ENCODE data around the gene SHISA5. TPM values are rescaled to one million over a fixed set of nuclear protein-coding genes. Genes with fewer than 3 reads are reported as not detected.

Gene SHISA5
- total and polyA plus RNA-seq, 2 donors (not counting 1 experiment from before 2014, with no cell fraction given), result 147 to 183 TPM

GRCh38 chr3:48502121-48502520, 1.9 kb downstream of the SHISA5 start:
- Mint-ChIP-seq H3K27ac (peak overlapping the region; percentile 79), H3K4me1 (peaks cover 20% of the 10 kb centered on the region), H3K9me3 (ENCODE audit: insufficient read depth) (peaks cover 2% of the 10 kb centered on the region), H3K27me3 (no peaks in the 10 kb centered on the region), H3K4me3 (peak overlapping the region; percentile 79)
- ChIA-PET CTCF (interaction anchor here (0.8 to 10.6 kb wide), 3 partner anchors 29 to 66 kb away, joined by 3 to 240 read pairs (median 16); a partner anchor contains a TSS), POLR2A (interaction anchor here (1.4 kb wide), 1 partner anchor 29 kb away, joined by 5 read pairs; no protein-coding TSS in a partner anchor)
- H3K4me1 ChIP-seq (ENCODE audit: control insufficient read depth in 2 of 2, insufficient read depth in 2 of 2, low read length in 2 of 2), result peaks cover 14 to 19% of the 10 kb centered on the region in 2 donors
- no peak for DNase-seq
- H4K20me1 ChIP-seq (ENCODE audit: control insufficient read depth, insufficient read depth, low read length, poor library complexity, severe bottlenecking), result no peaks in the 10 kb centered on the region
- H2AFZ ChIP-seq (ENCODE audit: insufficient read depth, low read depth, low read length, poor library complexity, severe bottlenecking), result no peak overlapping the region
- H3K4me3 ChIP-seq (ENCODE audit: control extremely low read depth in 1 of 5, extremely low read depth in 1 of 5, insufficient read depth in 1 of 5, low read depth in 2 of 5, low read length in 4 of 5), result no peak overlapping the region
- H3K36me3 ChIP-seq (replicated peaks in 1 of 2; ENCODE audit: control extremely low read depth in 1 of 2, control insufficient read depth in 1 of 2, extremely low read depth in 1 of 2, insufficient read depth in 2 of 2, low read length in 1 of 2), result no peaks in the 10 kb centered on the region
- WGBS (ENCODE audit: insufficient coverage), result 91% methylated on average over 5 of the region's 5 CpGs
- no peak overlapping the region for H3K9ac ChIP-seq (ENCODE audit: low read length)
- TF ChIP-seq CTCF (IDR thresholded peaks at IDR 0.05) (no peak), EZH2 (IDR thresholded peaks at IDR 0.05; ENCODE audit: borderline replicate concordance, insufficient read depth, low read depth, low read length, poor library complexity, severe bottlenecking) (no peak)
- no peak overlapping the region for H3K4me2 ChIP-seq (replicated peaks; ENCODE audit: low read depth, low read length, poor library complexity, severe bottlenecking)
- peak overlapping the region in 1 of 2 donors; percentile 18 for H3K27ac ChIP-seq (ENCODE audit: low read length in 2 of 2)
- H3K9me3 ChIP-seq (ENCODE audit: control extremely low read depth in 1 of 3, control insufficient read depth in 2 of 3, insufficient read depth in 1 of 3, low read length in 2 of 3), result peaks cover 0 to 5% (median 0%) of the 10 kb centered on the region in 3 donors
- no peak for ATAC-seq (ENCODE audit: low read depth)
- H3K79me2 ChIP-seq (ENCODE audit: control insufficient read depth, insufficient read depth, low read length), result no peaks in the 10 kb centered on the region
- H3K27me3 ChIP-seq (replicated peaks in 1 of 4; ENCODE audit: control extremely low read depth in 1 of 4, control insufficient read depth in 3 of 4, insufficient read depth in 4 of 4, low read length in 3 of 4), result no peaks in the 10 kb centered on the region
- intact Hi-C loops (cut with micrococcal nuclease), result no loop called here

GRCh38 chr3:48501196-48501595, 2.8 kb downstream of the SHISA5 start:
- Histone ChIP-seq H3K79me2 (ENCODE audit: control insufficient read depth, insufficient read depth, low read length) (no peaks in the 10 kb centered on the region), H3K9me3 (ENCODE audit: control extremely low read depth in 1 of 3, control insufficient read depth in 2 of 3, insufficient read depth in 1 of 3, low read length in 2 of 3) (peaks cover 0 to 5% (median 0%) of the 10 kb centered on the region in 3 donors), H3K27me3 (replicated peaks in 1 of 4; ENCODE audit: control extremely low read depth in 1 of 4, control insufficient read depth in 3 of 4, insufficient read depth in 4 of 4, low read length in 3 of 4) (no peaks in the 10 kb centered on the region), H3K4me1 (ENCODE audit: control insufficient read depth in 2 of 2, insufficient read depth in 2 of 2, low read length in 2 of 2) (peaks cover 14 to 19% of the 10 kb centered on the region in 2 donors), H3K4me2 (replicated peaks; ENCODE audit: low read depth, low read length, poor library complexity, severe bottlenecking) (no peak overlapping the region), H4K20me1 (ENCODE audit: control insufficient read depth, insufficient read depth, low read length, poor library complexity, severe bottlenecking) (no peaks in the 10 kb centered on the region), H3K9ac (ENCODE audit: low read length) (no peak overlapping the region), H3K27ac (ENCODE audit: low read length in 2 of 2) (no peak overlapping the region), H3K36me3 (replicated peaks in 1 of 2; ENCODE audit: control extremely low read depth in 1 of 2, control insufficient read depth in 1 of 2, extremely low read depth in 1 of 2, insufficient read depth in 2 of 2, low read length in 1 of 2) (no peaks in the 10 kb centered on the region), H3K4me3 (ENCODE audit: control extremely low read depth in 1 of 5, extremely low read depth in 1 of 5, insufficient read depth in 1 of 5, low read depth in 2 of 5, low read length in 4 of 5) (no peak overlapping the region), H2AFZ (ENCODE audit: insufficient read depth, low read depth, low read length, poor library complexity, severe bottlenecking) (no peak overlapping the region)
- H3K4me3 Mint-ChIP-seq, result no peak overlapping the region
- DNase-seq, result no peak
- WGBS (ENCODE audit: insufficient coverage), result 94% methylated on average over 6 of the region's 7 CpGs
- ATAC-seq (ENCODE audit: low read depth), result no peak
- intact Hi-C loops (cut with micrococcal nuclease), result no loop called here
- no peaks in the 10 kb centered on the region for H3K27me3 Mint-ChIP-seq
- H3K27ac Mint-ChIP-seq, result peak overlapping the region; percentile 26
- POLR2A ChIA-PET, result interaction anchor here (1.4 kb wide), 1 partner anchor 28 kb away, joined by 5 read pairs; no protein-coding TSS in a partner anchor
- no peak for TF ChIP-seq EZH2 (IDR thresholded peaks at IDR 0.05; ENCODE audit: borderline replicate concordance, insufficient read depth, low read depth, low read length, poor library complexity, severe bottlenecking)
- no peak for TF ChIP-seq CTCF (IDR thresholded peaks at IDR 0.05)
- peaks cover 2% of the 10 kb centered on the region for H3K9me3 Mint-ChIP-seq (ENCODE audit: insufficient read depth)
- CTCF ChIA-PET, result interaction anchor here (0.6 to 0.8 kb wide), 2 partner anchors 13 to 28 kb away, joined by 3 read pairs; no protein-coding TSS in a partner anchor
- H3K4me1 Mint-ChIP-seq, result peaks cover 20% of the 10 kb centered on the region

All from B cell (primary cell).